Measurements from ENCODE around the gene NBPF4.

The NBPF4 gene

DNA sequence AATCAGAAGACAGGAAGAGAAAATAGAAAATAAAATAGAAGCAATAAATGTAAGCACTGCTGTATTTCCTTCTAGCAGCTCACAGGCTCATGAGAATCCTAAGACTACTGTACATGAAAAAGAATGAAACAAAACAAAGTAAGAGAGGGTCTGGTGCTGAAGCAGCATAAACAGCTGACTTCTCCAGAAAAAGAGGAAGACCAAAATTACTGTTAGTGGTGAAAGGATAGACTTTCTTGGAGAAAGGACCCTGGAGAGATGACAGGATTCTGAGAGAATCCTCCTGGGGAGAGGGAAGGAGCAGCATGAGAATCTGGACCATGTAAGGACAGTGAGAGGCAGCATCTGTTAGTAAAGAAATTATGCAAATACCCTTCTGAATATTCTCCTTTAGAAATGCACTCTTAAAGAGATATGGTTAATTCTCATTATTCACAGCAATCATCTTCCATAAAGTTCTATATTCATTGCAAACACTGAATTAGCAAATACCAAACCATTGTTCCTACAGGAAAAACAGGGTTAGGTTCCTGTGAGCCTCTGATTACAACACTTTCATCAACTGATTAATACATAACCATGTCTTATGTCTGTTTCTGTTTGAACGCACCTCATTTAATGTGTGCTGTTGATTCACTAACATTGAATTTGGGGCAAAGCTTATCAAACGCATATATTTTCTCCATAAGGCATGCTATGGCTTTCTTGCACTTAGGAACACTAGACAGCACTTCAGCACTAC is 60.7 kb downstream of the NBPF4 start:
- DNase-seq (ENCODE audit: low spot score): no peak
- TF ChIP-seq, protein P1, sequence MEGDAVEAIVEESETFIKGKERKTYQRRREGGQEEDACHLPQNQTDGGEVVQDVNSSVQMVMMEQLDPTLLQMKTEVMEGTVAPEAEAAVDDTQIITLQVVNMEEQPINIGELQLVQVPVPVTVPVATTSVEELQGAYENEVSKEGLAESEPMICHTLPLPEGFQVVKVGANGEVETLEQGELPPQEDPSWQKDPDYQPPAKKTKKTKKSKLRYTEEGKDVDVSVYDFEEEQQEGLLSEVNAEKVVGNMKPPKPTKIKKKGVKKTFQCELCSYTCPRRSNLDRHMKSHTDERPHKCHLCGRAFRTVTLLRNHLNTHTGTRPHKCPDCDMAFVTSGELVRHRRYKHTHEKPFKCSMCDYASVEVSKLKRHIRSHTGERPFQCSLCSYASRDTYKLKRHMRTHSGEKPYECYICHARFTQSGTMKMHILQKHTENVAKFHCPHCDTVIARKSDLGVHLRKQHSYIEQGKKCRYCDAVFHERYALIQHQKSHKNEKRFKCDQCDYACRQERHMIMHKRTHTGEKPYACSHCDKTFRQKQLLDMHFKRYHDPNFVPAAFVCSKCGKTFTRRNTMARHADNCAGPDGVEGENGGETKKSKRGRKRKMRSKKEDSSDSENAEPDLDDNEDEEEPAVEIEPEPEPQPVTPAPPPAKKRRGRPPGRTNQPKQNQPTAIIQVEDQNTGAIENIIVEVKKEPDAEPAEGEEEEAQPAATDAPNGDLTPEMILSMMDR (IDR thresholded peaks at IDR 0.05; ENCODE audit: extremely low read depth, missing control alignments): no peak

DNA sequence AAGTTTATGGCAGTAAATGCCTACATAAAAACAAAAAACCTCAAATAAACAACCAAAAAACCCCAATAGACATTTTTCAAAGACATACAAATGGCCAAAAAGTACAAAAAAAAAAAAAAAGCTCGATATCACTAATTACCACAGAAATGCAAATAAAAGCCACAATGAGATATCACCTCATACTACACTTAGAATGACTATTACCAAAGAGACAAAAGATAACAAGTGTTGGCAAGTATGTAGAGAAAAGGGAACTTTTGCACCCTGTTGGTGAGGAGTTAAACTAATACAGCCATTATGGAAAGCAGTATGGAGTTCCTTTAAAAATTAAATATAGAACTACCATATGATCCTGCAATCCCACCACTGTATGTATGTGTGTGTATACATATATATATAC is 64.9 kb downstream of the NBPF4 start:
- TF ChIP-seq, protein P1 (IDR thresholded peaks at IDR 0.05; ENCODE audit: extremely low read depth, missing control alignments): no peak
- DNase-seq (ENCODE audit: low spot score): no peak
